ENCODE data around the gene COG4.

DNA sequence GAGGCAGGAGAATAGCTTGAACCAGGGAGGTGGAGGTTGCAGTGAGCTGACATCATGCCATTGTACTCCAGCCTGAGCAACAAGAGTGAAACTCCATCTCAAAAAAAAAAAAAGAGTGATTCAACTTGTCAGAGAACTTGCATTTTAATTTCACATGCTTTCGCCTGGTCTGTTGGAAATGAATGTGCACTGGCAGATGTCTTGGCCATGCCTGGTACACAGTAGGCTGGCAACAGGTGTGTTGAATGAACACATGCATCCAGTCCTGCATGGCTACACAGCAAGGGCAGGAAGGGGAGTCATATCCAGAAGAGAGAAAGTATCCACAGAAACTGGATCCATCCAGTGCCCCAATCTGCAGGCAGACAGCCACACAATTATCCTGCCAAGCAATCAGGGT lies 11.5 kb downstream of the COG4 start:
- TF ChIP-seq, protein P1, sequence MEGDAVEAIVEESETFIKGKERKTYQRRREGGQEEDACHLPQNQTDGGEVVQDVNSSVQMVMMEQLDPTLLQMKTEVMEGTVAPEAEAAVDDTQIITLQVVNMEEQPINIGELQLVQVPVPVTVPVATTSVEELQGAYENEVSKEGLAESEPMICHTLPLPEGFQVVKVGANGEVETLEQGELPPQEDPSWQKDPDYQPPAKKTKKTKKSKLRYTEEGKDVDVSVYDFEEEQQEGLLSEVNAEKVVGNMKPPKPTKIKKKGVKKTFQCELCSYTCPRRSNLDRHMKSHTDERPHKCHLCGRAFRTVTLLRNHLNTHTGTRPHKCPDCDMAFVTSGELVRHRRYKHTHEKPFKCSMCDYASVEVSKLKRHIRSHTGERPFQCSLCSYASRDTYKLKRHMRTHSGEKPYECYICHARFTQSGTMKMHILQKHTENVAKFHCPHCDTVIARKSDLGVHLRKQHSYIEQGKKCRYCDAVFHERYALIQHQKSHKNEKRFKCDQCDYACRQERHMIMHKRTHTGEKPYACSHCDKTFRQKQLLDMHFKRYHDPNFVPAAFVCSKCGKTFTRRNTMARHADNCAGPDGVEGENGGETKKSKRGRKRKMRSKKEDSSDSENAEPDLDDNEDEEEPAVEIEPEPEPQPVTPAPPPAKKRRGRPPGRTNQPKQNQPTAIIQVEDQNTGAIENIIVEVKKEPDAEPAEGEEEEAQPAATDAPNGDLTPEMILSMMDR (conservative IDR thresholded peaks at IDR 0.05; ENCODE audit: low read depth in 2 of 2): no peak
- no peak for TF ChIP-seq EZH2phosphoT487 (IDR thresholded peaks at IDR 0.05; ENCODE audit: unreplicated experiment)
- TF ChIP-seq EZH2 (IDR thresholded peaks at IDR 0.05; ENCODE audit: low read depth, unreplicated experiment): no peak
- TF ChIP-seq POLR2AphosphoS5 (IDR thresholded peaks at IDR 0.05; ENCODE audit: low read depth): no peak
- TF ChIP-seq ZNF331 (CRISPR knock-in tag; IDR thresholded peaks at IDR 0.05; ENCODE audit: low read depth): no peak
- TF ChIP-seq ZNF114 (CRISPR knock-in tag; IDR thresholded peaks at IDR 0.05): no peak
- TF ChIP-seq, protein P2, sequence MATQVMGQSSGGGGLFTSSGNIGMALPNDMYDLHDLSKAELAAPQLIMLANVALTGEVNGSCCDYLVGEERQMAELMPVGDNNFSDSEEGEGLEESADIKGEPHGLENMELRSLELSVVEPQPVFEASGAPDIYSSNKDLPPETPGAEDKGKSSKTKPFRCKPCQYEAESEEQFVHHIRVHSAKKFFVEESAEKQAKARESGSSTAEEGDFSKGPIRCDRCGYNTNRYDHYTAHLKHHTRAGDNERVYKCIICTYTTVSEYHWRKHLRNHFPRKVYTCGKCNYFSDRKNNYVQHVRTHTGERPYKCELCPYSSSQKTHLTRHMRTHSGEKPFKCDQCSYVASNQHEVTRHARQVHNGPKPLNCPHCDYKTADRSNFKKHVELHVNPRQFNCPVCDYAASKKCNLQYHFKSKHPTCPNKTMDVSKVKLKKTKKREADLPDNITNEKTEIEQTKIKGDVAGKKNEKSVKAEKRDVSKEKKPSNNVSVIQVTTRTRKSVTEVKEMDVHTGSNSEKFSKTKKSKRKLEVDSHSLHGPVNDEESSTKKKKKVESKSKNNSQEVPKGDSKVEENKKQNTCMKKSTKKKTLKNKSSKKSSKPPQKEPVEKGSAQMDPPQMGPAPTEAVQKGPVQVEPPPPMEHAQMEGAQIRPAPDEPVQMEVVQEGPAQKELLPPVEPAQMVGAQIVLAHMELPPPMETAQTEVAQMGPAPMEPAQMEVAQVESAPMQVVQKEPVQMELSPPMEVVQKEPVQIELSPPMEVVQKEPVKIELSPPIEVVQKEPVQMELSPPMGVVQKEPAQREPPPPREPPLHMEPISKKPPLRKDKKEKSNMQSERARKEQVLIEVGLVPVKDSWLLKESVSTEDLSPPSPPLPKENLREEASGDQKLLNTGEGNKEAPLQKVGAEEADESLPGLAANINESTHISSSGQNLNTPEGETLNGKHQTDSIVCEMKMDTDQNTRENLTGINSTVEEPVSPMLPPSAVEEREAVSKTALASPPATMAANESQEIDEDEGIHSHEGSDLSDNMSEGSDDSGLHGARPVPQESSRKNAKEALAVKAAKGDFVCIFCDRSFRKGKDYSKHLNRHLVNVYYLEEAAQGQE (IDR thresholded peaks at IDR 0.05; ENCODE audit: unreplicated experiment): no peak
- no peak for TF ChIP-seq CREB1 (CRISPR knock-in tag; IDR thresholded peaks at IDR 0.05; ENCODE audit: low read depth)
- TF ChIP-seq JUNB (IDR thresholded peaks at IDR 0.05; ENCODE audit: unreplicated experiment): no peak
